SK-N-MC (cell line): ENCODE data around the gene GPR17.

ENCODE experiments used
- EZH2 ChIP-seq: fragments of 200-600 bp; sonication (generic); IDR thresholded peaks from one replicate; pipeline ENCODE4 v1.6.1; 2017; ENCODE audit warnings: antibody characterized with exemption
- FOXP2 ChIP-seq: optimal IDR thresholded peaks from 2 replicates; pipeline ENCODE3; 2011; ENCODE audit warnings: mild to moderate bottlenecking, moderate library complexity; ENCODE audit not compliant: insufficient read depth; ENCODE audit errors: extremely low read length, control extremely low read depth
- POLR2AphosphoS5 ChIP-seq: IDR thresholded peaks from 2 replicates; pipeline ENCODE4 v1.6.1; 2012; ENCODE audit warnings: mild to moderate bottlenecking, low read depth, low read length, borderline replicate concordance

GRCh38 chr2:127642706-127643438 lies 3.1 kb upstream of the GPR17 start:
- TF ChIP-seq EZH2 (no peak), POLR2AphosphoS5 (no peak), FOXP2 (no peak)
